Keratinocyte (primary cell): ENCODE results near the gene OR52I2. TPM values are rescaled to one million over a fixed set of nuclear protein-coding genes. Genes with fewer than 3 reads are reported as not detected.

Source experiments
- DNase-seq: peaks from one replicate; pipeline ENCODE4 v3.0.0-alpha.2; 2011; ENCODE audit warnings: low read depth, missing footprints, low spot score
- FAIRE-seq: peaks from 2 replicates; lab custom pipeline; 2011; peaks lifted over from hg19 to GRCh38; lab: Jason Lieb, UNC
- H2AFZ ChIP-seq: 2 replicates; pipeline ENCODE4 v1.6.0; 2012; ENCODE audit warnings: low read length, control low read depth, inconsistent platforms; ENCODE audit not compliant: control insufficient read depth
- H3K27ac ChIP-seq: 2 replicates; pipeline ENCODE4 v1.5.1; 2011; ENCODE audit warnings: low read length; ENCODE audit not compliant: control insufficient read depth, insufficient read depth
- H3K27me3 ChIP-seq: 3 replicates; pipeline ENCODE4 v1.6.0; 2011; ENCODE audit warnings: low read length; ENCODE audit not compliant: control insufficient read depth, insufficient read depth; ENCODE audit errors: extremely low read depth
- H3K36me3 ChIP-seq, 2 experiments: 2 replicates in 1 of 2; 3 replicates in 1 of 2; pipeline ENCODE4 v1.5.1; 2011; ENCODE audit warnings: low read length in 2 of 2, mild to moderate bottlenecking in 1 of 2; ENCODE audit not compliant: control insufficient read depth in 2 of 2, insufficient read depth in 2 of 2; ENCODE audit errors: extremely low read depth in 1 of 2
- H3K4me1 ChIP-seq: 3 replicates; pipeline ENCODE4 v1.5.1; 2011; ENCODE audit warnings: low read length; ENCODE audit not compliant: control insufficient read depth, insufficient read depth; ENCODE audit errors: extremely low read depth
- H3K4me2 ChIP-seq: 3 replicates; pipeline ENCODE4 v1.6.0; 2011; ENCODE audit warnings: low read depth, low read length; ENCODE audit not compliant: control insufficient read depth, insufficient read depth; ENCODE audit errors: extremely low read depth
- H3K4me3 ChIP-seq, 3 experiments: fragments of 200-600 bp in 1 of 3; sonication (generic) in 1 of 3; 2 replicates in 2 of 3; 3 replicates in 1 of 3; pipeline ENCODE4 v1.5.1; 2011 to 2016; ENCODE audit warnings: low read length in 3 of 3, mild to moderate bottlenecking in 3 of 3, control low read depth in 2 of 3, inconsistent platforms in 1 of 3, low read depth in 1 of 3, mixed read lengths in 1 of 3, mixed run types in 1 of 3, moderate library complexity in 1 of 3; ENCODE audit not compliant: control insufficient read depth in 2 of 3, insufficient read depth in 2 of 3; ENCODE audit errors: extremely low read depth in 1 of 3
- H3K79me2 ChIP-seq: 2 replicates; pipeline ENCODE4 v1.6.0; 2012; ENCODE audit warnings: low read length; ENCODE audit not compliant: control insufficient read depth, insufficient read depth
- H3K9ac ChIP-seq: 3 replicates; pipeline ENCODE4 v1.6.0; 2011; ENCODE audit warnings: low read length; ENCODE audit not compliant: control insufficient read depth, insufficient read depth; ENCODE audit errors: extremely low read depth
- H3K9me1 ChIP-seq: 3 replicates; pipeline ENCODE4 v1.6.0; 2011; ENCODE audit warnings: low read length; ENCODE audit not compliant: control insufficient read depth, insufficient read depth; ENCODE audit errors: extremely low read depth
- H3K9me3 ChIP-seq: 2 replicates; pipeline ENCODE4 v1.5.1; 2012; ENCODE audit warnings: low read depth, low read length; ENCODE audit not compliant: control insufficient read depth
- H4K20me1 ChIP-seq: 3 replicates; pipeline ENCODE4 v1.6.0; 2011; ENCODE audit warnings: low read length; ENCODE audit not compliant: control insufficient read depth, insufficient read depth; ENCODE audit errors: extremely low read depth
- EZH2 ChIP-seq: IDR thresholded peaks from one replicate; pipeline ENCODE4 v1.6.1; 2012; ENCODE audit warnings: inconsistent platforms, mild to moderate bottlenecking, low read length, moderate library complexity
- dilution Hi-C: fragments of 300-500 bp; cut with MboI; formaldehyde crosslinking; loops from one replicate; pipeline ENCODE4 v1.7.0; 2020; ENCODE audit warnings: low sequenced_read_pairs; ENCODE audit not compliant: extremely low pct_ligation_motif_present
- polyA plus RNA-seq, 5 experiments: library from polyadenylated mRNA; depleted of rRNA in 3 of 5; stranded (reverse) in 3 of 5; stranded (forward) in 1 of 5; unstranded in 1 of 5; fragments of >200 nt; gene quantifications; 1 replicate in 1 of 5; 2 replicates in 3 of 5; 3 replicates in 1 of 5; pipeline versions ENCODE4 v1.2.1 to v1.2.3, GENCODE V29; 2011 to 2012; ENCODE audit warnings: missing spikeins in 2 of 5, low read depth in 1 of 5, low replicate concordance in 1 of 5
- TF ChIP-seq, protein P1 (sequence below), 3 experiments: IDR thresholded peaks in 1 of 3; conservative IDR thresholded peaks in 1 of 3; optimal IDR thresholded peaks in 1 of 3; 2 replicates in 2 of 3; 3 replicates in 1 of 3; pipeline versions ENCODE3 to v1.5.1; 2011; ENCODE audit warnings: low read length in 3 of 3, mild to moderate bottlenecking in 3 of 3, moderate library complexity in 2 of 3, control low read depth in 1 of 3, inconsistent platforms in 1 of 3; ENCODE audit not compliant: insufficient read depth in 2 of 3; ENCODE audit errors: extremely low read depth in 1 of 3

Gene OR52I2
- polyA plus RNA-seq, 1 donor (not counting 4 experiments of a cell fraction or from before 2014, with no cell fraction given): not detected

DNA sequence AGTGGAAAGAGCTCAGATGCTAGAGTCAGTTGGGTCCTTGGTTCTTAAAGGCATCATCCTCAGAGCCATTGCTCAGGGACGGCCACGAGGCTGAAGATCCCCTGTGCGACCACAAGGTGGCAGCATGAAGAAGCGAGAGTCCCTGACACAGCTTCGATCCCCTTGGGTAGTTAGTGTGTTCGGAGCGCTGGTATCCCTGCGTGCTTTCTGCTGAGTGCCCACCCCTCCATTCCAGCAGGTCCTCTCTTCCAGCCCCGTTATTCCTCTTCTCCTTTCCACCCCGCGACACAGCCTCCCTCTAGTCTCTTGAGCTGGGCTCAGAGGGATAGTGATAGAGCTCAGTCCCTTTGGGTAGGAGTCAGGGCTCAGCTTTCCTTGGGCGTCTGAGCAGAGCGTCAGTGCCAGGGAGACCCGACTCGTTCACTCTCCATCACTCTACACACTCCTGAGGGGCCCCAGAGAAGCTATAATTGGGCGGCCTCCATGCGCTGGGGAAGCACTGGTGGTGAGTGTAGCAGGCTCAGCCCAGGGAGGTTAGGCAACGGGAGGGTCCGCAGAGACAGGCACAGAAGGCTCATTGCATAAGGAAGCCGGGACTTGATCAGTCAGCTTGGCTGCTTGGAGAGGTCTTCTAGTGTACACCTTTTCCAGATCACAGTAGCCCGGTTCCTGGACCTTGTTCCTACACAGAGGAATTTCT lies 55.6 kb downstream of the OR52I2 start, which contains the start of gene OR51D1:
TSS of gene OR51D1 (plus strand) at position 516 of the 700 bp plus-strand sequence. CDS start 2,314 bp downstream, outside the sequence.
- H3K27me3 ChIP-seq: peaks cover 6% of the 10 kb centered on the region
- no peak within 1 kb of the TSS for H3K4me3 ChIP-seq
- no peak for TF ChIP-seq EZH2
- TF ChIP-seq, protein P1, sequence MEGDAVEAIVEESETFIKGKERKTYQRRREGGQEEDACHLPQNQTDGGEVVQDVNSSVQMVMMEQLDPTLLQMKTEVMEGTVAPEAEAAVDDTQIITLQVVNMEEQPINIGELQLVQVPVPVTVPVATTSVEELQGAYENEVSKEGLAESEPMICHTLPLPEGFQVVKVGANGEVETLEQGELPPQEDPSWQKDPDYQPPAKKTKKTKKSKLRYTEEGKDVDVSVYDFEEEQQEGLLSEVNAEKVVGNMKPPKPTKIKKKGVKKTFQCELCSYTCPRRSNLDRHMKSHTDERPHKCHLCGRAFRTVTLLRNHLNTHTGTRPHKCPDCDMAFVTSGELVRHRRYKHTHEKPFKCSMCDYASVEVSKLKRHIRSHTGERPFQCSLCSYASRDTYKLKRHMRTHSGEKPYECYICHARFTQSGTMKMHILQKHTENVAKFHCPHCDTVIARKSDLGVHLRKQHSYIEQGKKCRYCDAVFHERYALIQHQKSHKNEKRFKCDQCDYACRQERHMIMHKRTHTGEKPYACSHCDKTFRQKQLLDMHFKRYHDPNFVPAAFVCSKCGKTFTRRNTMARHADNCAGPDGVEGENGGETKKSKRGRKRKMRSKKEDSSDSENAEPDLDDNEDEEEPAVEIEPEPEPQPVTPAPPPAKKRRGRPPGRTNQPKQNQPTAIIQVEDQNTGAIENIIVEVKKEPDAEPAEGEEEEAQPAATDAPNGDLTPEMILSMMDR (optimal IDR thresholded peaks at IDR 0.05 in 1 of 3, IDR thresholded peaks at IDR 0.05 in 1 of 3, conservative IDR thresholded peaks at IDR 0.05 in 1 of 3; ENCODE audit: extremely low read depth in 1 of 3, insufficient read depth in 2 of 3, low read length in 3 of 3): peak; percentile 95
- H2AFZ ChIP-seq: peak within 1 kb of the TSS; percentile 24
- no peaks in the 10 kb centered on the region for H3K9me3 ChIP-seq
- no peaks in the 10 kb centered on the region for H3K79me2 ChIP-seq
- H3K36me3 ChIP-seq: no peaks in the 10 kb centered on the region
- dilution Hi-C loops: no loop called here
- FAIRE-seq (peak; percentile 85), DNase-seq (peak; percentile 19)
- peak within 1 kb of the TSS; percentile 20 for H3K4me2 ChIP-seq
- no peak within 1 kb of the TSS for H3K27ac ChIP-seq
- no peaks in the 10 kb centered on the region for H4K20me1 ChIP-seq
- no peak within 1 kb of the TSS for H3K9ac ChIP-seq
- H3K4me1 ChIP-seq: no peaks in the 10 kb centered on the region
- H3K9me1 ChIP-seq: no peaks in the 10 kb centered on the region

DNA sequence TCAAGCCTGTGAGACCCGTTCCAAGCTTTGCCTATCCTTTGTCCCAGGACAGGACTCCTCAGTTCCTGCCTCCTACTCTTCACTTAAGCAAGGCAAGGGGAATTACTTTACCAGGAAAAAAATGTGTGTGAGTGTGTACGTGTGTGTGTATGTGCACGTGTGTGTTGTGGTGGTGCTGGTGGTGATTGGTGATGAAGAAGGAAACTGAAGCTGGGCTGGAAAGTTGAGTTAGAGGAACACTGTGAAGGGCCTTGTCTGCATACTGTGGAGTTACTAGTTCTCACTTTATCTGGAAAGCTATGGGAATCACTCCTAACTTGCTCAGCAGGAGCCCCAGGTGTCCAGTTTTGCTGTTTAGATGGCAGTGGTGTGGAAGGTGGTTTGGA lies 56.1 kb downstream of the OR52I2 start:
- TF ChIP-seq, protein P1 (optimal IDR thresholded peaks at IDR 0.05 in 1 of 3, IDR thresholded peaks at IDR 0.05 in 1 of 3, conservative IDR thresholded peaks at IDR 0.05 in 1 of 3; ENCODE audit: extremely low read depth in 1 of 3, insufficient read depth in 2 of 3, low read length in 3 of 3): no peak
- no peak for TF ChIP-seq EZH2
- no peak for FAIRE-seq

More for the DNA sequence above, 56.1 kb downstream of the OR52I2 start:
- DNase-seq: no peak
- Histone ChIP-seq H3K9me3 (no peaks in the 10 kb centered on the region), H4K20me1 (no peaks in the 10 kb centered on the region), H3K4me1 (no peaks in the 10 kb centered on the region), H2AFZ (no peak overlapping the region), H3K4me2 (no peak overlapping the region), H3K36me3 (no peaks in the 10 kb centered on the region), H3K79me2 (no peaks in the 10 kb centered on the region), H3K27ac (no peak overlapping the region), H3K9ac (no peak overlapping the region), H3K27me3 (peaks cover 6% of the 10 kb centered on the region), H3K4me3 (no peak overlapping the region), H3K9me1 (no peaks in the 10 kb centered on the region)
- dilution Hi-C loops: no loop called here
